Stimulated activated naive CD8-positive, alpha-beta T cell treated with anti-CD3 and anti-CD28 coated beads, Interleukin-15, Interleukin-2, amounts not matched to agents 100 U/mL and 50 U/mL, for 24 hours (primary cell): ENCODE measurements around the gene RNF145.
A peak's percentile ranks its signal among the peaks of the same experiment; 100 is the strongest.

Experiments used
- ATAC-seq: fragments of 150-1000 bp; cut with Tn5 transposase; one replicate; pipeline ENCODE4 v1.10.0; 2021
- DNase-seq: peaks from one replicate; pipeline ENCODE4 v3.0.0; 2021

RNF145 gene

DNA sequence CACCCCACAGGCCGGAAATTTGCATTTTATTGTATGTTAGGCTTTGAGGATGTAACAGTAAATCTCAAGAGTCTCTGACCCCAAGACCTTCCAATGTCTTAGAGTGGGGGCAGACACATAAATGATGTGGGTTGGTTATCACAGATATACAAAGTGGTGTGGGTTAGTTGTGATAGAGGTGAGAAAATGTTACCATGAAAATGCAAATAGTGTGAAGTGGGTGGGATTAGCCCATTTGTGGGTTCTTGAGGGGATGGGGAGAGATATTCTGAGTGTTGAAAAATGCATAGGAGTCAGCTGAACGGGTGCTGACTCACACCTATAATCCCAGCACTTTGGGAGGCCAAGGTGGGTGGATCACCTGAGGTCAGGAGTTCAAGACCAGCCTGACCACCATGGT, 7.9 kb upstream of the RNF145 start:
- DNase-seq (no peak), ATAC-seq (peak; percentile 77)

GRCh38 chr5:159216454-159216853, 7.1 kb upstream of the RNF145 start:
- ATAC-seq (no peak), DNase-seq (no peak)

- no peak for DNase-seq
- no peak for ATAC-seq
Observed at GRCh38 chr5:159215886-159216285, 6.5 kb upstream of the RNF145 start.

- ATAC-seq = no peak
- DNase-seq = no peak
Observed at GRCh38 chr5:159214486-159215271, 5.3 kb upstream of the RNF145 start.

DNA sequence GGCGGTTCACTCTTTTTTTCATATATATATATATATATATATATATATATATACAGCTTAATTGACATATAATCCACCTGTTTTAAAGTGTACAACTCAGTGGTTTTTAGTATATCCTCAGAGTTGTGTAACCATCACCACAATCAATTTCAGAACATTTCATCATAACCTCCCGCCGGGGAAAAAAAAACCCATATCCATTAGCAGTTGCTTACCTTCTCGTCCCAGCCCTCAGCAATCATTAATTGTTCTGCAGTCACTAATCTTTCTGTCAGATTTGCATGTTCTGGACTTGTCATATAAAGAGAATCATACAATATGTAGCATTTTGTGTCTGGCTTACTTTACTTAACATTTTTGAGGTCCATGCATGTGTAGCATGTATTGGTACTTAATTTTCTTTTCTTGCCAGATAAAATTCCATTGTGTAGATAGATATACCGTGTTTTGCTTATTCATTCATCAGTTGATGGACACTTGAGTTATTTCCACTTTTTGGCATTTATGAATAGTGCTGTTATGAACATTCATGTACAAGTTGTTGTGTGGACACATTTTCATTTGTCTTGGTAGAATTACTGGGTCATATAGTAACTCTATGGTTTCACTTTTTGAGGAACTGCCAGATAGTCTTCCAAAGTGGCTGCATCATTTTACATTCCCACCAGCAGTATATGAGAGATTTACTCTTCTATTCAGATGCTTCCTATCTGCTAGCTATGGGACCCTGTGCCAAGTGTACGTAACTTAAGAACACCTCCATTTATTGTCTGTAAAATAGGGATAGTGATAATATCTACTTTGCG, 3.5 kb upstream of the RNF145 start:
- no peak for ATAC-seq

DNA sequence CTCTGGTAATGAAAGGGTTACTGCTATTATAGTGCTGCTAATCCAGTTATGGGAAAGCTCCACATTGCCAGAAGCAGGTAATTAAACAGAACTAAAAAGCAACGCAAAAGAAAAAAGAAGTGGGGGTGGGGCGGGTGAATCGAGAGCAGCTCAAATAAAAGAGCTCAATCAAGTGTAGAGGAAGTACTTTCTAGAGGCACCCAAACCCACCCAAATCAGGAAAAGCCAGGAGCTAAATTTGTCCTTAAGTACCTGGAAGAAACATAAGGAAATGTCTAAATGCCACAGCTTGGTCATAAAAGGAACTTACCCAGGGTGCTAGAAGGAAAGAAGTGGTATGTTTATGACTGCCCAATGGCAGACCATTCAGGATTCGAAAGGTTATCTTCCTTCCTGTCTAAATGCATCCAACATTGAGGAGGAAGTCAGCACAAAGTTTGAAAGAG, 2.4 kb upstream of the RNF145 start:
- DNase-seq = no peak
- no peak for ATAC-seq

More for the DNA sequence above, 3.5 kb upstream of the RNF145 start:
- DNase-seq = no peak

DNA sequence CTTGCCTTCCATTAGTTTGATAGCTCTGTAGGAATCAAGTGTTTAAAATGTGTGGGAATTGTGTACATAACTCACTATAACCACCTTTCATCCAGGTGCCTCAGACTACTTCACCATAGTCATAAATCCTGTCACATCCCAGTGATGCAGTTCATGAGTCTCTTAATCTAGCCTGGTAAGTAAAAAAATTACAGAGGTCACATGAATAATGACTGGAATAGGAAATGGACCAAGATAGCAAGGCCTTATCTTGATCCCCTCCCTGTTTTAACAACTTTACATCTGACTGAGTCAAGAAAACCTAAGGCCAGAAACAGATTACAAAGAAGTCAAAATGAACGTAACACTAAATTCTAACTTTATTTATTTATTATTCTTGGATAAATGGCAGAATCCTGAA, 1.5 kb upstream of the RNF145 start:
- ATAC-seq (no peak), DNase-seq (no peak)

- ATAC-seq (no peak), DNase-seq (no peak)
Observed at GRCh38 chr5:159210210-159210661, 883 bp upstream of the RNF145 start.

DNA sequence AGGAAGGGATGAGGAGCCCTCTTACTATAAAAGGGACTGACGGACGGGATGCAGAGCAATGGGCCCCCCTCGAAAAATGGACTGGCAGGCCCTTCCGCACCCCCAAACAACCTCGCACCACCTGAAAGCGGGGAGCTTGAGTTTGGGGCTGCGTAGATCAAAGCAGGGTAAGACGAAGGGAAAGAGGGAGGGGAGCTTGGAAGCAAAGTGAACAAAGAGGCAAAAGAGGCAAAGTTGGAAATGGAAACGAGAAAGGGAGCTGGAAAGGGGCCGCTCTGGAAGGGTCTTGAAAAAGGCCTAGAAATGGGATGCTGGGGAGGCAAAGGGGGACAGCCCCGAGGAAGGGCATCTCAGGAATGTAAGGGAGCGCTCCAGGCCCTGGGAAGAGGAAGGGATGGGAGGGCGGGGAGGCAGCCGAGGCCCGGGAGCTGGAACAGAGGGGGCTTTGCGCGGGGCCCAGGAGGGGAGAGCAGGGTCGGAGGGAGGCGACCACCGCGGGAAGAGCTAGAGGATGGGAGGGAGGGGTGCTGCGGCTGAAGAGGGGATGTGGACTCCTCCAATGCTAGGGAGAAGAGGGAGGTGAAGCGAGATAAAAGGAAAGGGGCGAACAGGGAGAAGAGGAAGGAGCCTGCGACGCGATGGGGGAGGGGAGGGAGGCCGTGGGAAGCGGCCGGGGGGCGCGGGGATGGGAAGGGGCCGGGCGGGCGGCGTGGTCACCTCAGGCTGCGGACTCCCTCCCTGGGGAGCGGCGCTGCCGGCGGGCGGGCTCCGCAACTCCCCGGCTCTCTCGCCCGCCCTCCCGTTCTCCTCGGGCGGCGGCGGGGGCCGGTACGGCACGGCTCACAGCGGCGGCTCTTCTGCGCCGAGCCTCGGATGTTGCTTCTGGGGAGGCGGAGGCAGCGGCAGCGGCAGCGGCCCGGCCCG, 577 bp downstream of the RNF145 start:
- peak; percentile 10 for ATAC-seq
- peak; percentile 47 for DNase-seq

- DNase-seq = peak; percentile 77
- peak; percentile 53 for ATAC-seq
Observed at GRCh38 chr5:159207686-159208513, 1.5 kb downstream of the RNF145 start.

DNA sequence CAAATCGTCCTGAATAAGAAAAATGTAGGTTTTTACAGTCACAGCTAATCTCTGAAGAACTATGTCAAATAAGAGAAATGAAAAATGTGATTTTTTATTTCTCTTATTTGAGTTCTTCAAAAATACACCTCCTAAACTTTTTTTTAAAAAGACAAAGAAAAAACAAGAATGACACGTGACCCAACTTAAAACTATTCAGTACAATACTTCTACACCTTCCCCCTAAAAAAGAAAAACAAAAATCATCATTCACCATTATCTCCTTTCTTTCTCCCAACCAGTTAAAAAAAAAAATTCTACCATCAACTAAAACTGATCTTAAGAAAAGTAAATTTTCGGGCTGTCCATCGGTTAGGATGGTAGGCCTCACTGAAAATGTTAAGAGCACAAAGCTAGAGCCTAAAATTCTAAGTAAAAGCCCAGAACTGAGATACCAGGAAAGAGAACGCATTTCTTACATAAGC, 2.1 kb downstream of the RNF145 start:
- DNase-seq (no peak), ATAC-seq (no peak)

- DNase-seq (no peak), ATAC-seq (no peak)
Observed at GRCh38 chr5:159206818-159207217, 2.5 kb downstream of the RNF145 start.

- DNase-seq = no peak
- no peak for ATAC-seq
Observed at GRCh38 chr5:159206368-159206767, 3.0 kb downstream of the RNF145 start.

DNA sequence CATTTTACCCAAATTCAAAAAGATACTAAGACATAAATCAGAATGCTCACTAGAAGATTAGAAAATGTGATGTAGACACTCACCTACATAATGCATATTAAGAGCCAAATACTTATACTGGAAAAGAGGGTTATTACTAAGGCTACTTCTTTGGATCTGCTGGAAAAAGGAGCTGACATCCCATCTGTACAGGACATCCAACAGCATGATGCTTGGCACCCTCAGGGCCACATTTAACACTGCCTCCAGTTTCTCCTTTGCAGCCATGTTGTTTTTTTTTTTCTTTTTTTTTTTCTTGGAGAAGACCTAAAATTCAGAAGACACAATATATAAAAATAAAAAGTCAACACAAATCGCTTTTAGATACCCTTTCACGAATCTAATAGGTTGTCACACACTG, 6.0 kb downstream of the RNF145 start:
- DNase-seq (no peak), ATAC-seq (no peak)

DNA sequence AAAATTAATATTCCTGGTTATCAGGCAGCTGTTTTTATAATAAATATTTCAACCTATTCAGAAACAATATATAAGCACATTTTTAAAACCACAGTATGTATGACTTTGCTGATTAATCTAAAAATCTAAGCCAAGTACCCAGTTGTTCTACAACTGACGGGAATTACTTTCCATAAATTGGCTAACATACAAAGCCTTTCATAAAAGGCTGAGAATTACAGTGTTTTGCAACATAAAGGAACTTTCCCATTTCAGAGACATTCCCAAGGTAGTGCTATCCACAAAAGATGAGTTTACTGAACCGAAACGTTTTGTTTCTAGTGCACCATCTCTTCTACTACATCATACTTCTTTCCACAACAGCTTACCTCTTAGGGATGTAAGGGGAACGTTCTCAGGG, 7.2 kb downstream of the RNF145 start:
- no peak for ATAC-seq
- DNase-seq = no peak

GRCh38 chr5:159199780-159200179, 9.6 kb downstream of the RNF145 start:
- no peak for DNase-seq
- ATAC-seq = no peak

DNA sequence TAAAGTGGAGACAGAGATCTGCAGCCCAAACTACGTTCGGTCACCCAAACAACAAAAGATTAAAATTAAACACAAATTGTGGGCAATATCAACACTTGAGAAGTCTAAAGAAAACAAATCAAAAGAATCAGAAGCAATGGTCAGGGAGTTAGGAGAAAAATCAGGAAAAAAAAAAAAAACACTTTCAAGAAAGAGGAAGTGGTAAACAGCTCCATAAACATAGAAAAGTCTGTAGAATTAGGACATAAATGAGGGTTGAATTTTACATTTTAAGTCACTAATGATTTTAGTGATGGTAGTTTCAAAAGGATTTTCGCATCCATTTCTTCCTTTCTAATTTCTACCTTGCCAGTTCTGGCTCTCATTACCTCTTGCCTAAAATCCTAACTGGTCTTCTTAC, 10.1 kb downstream of the RNF145 start:
- no peak for DNase-seq
- no peak for ATAC-seq

DNA sequence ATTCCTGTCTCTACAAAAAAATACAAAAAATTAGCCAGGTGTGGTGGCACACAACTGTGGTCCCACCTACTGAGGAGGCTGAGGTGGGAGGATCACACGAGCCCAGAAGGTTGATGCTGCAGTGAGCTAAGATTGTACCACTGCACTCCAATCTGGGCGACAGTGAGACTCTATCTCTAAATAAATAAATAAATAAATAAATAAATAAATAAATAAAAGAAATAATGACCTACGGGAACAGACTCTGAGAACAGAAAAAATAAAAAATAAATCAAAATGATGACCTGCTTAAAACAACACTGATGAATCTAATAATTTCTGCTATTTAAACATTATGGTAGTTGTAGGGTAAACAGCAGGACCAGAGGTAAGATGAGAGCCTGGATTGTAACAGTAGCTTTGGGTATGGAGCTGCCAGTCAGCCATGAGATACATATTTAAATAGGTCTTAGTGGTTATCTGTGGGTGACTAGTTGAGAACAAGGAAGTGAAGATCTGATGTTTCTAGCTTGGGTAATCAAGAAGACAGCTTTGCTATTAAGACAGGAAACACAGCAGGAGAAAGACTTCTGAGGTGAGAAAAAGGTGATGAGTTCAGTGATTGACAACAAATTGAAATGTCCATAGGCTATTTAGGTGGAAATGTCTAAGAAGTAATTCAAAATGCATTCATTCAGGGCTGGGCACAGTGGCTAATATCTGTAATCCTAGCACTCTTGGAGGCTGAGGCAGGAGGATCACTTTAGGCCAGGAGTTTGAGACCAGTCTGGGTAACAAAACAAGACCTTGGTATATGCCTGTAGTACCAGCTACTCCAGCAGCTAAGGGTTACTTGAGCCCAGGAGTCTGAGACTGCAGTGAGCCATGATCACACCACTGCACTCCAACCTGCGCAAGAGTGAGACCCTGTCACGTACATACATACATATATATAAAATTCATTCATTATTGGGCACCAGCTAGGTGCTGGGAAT, 11.0 kb downstream of the RNF145 start:
- DNase-seq (no peak), ATAC-seq (peak; percentile 84)

DNA sequence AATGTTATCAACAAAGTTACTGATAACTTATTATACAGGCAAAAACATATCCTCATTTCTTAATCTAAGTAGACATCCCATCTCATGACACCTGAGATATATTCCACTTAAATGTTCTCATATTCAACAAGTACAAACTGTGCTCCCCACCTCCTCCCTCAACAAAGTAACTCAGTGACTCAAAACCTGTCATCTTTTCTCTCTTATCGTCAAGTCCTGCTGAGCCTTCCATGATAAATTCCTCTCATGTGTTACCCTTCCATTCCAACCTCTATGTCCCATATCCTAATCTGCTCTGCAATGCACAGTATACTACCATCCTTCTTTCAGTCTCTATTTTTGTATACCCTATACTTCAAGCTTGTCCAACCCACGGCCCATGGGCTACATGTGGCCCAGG, 13.6 kb downstream of the RNF145 start:
- ATAC-seq = no peak

GRCh38 chr5:159190170-159190569, 19.2 kb downstream of the RNF145 start:
- no peak for DNase-seq
- no peak for ATAC-seq

More for the DNA sequence above, 13.6 kb downstream of the RNF145 start:
- no peak for DNase-seq
